Right cardiac atrium (tissue), 5 donors: ENCODE data around the gene TSC2. TPM values are rescaled to one million over a fixed set of nuclear protein-coding genes. Genes with fewer than 3 reads are reported as not detected.
"Not testable (repeated sequence)": the region's sequence is repeated elsewhere in the genome, so short reads cannot be mapped to it uniquely, and the experiment has no call there.

Experiments
- ATAC-seq, 2 donors: fragments of 200-7000 bp; cut with Tn5 transposase; one replicate each; pipeline versions ENCODE4 v1.8.0 to v1.9.1; 2020; ENCODE audit warnings: moderate library complexity in 2 of 2, mild to moderate bottlenecking in 1 of 2
- DNase-seq, 3 donors: peaks; one replicate each; pipeline ENCODE4 v3.0.0-alpha.2; 2020
- H3K27ac ChIP-seq: one replicate; pipeline ENCODE4 v1.5.1; 2013; ENCODE audit warnings: mild to moderate bottlenecking, low read length, control low read depth, moderate library complexity
- H3K27me3 ChIP-seq: one replicate; pipeline ENCODE4 v1.6.1; 2013; ENCODE audit not compliant: control insufficient read depth, insufficient read depth
- H3K4me1 ChIP-seq: one replicate; pipeline ENCODE4 v1.6.1; 2013; ENCODE audit warnings: low read length; ENCODE audit not compliant: control insufficient read depth, insufficient read depth
- H3K4me3 ChIP-seq: one replicate; pipeline ENCODE4 v1.5.1; 2013; ENCODE audit warnings: low read length, control low read depth
- H3K9me3 ChIP-seq: one replicate; pipeline ENCODE4 v1.6.1; 2013; ENCODE audit warnings: low read length; ENCODE audit not compliant: control insufficient read depth
- WGBS: extraction: QIAGEN DNeasy Blood & Tissue Kit; methylation state at CpG from one replicate; pipeline ENCODE4 v1.1.7; 2013; 5-methylcytosine and 5-hydroxymethylcytosine counted together
- intact Hi-C, 4 donors: fragments of 100-400 bp; cut with DNase I; formaldehyde crosslinking; loops; one replicate each; pipeline versions ENCODE4 v1.11.0 to v1.14.0; 2022 to 2023
- polyA plus RNA-seq: library from polyadenylated mRNA; stranded (reverse); fragments of 200-250 nt; gene quantifications from one replicate; pipeline ENCODE4 v1.2.3, GENCODE V29; 2013
- total RNA-seq, 4 donors: library from RNA; stranded (reverse); fragmentation: NEBNext Ultra II Directional; extraction: Animal tissue kit (Norgen Biotek cat#: 25700); gene quantifications; one replicate each; pipeline ENCODE4 v1.2.1, GENCODE V29; 2021
- donor health status: healthy with polysubstance abuse.
- donor health status: DM: no; HTN: yes; CAD: no.
- donor health status: DM: no; HTN: no; CAD: no.
- donor health status: DM: no; HTN: yes; CAD: no; lungs with severe emphysema.
- donor health status: DM: yes; HTN: yes; CAD: no.

TSC2 gene
- total and polyA plus RNA-seq, 5 donors = 34.7 to 72.4 (median 68.1) TPM

- no peak for DNase-seq
Measured at GRCh38 chr16:2090481-2090776, 42.6 kb downstream of the TSC2 start.

DNA sequence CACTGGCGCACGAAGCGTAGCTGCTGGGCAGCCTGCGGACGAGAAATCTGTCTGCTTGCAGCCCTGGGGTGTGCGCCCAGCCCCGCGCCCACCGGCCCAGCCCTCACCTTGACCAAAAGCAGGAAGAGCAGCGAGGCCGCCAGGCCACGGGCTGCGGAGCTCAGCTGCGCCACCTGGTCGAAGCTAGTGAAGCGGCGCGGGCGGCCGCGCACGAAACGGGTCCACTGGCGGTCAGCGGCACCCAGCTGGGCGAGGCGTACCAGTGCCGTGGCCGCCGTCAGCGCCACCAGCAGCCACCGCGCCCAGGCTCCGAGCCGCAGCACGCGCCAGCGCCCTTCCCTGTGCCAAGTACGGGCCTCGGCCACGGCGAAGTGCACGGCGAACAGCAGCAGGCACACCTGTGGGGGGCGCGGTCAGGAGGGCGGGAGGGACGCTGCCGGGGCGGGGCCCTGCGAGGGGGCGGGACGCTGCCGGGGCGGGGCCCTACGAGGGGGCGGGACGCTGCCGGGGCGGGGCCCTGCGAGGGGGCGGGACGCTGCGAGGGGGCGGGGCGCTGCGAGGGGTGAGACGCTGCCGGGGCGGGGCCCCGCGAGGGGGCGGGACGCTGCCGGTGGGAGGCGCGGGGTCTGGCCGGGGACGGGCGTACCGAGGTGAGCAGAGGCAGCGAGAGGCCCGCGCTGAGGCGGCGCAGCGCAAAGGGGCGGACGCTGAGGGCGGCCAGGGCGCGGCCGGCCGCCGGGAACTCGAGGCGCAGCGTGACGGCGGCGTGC lies 43.2 kb downstream of the TSC2 start:
- DNase-seq = peak; percentile 78 to 90 (median 82)
- Histone ChIP-seq H3K27ac (peak overlapping the region; percentile 53), H3K4me3 (no peak overlapping the region), H3K27me3 (no peaks in the 10 kb centered on the region), H3K9me3 (no peaks in the 10 kb centered on the region), H3K4me1 (no peaks in the 10 kb centered on the region)
- 60% methylated on average over 101 of the region's 101 CpGs for WGBS
- ATAC-seq = peak; percentile 46 to 68
- intact Hi-C loops = no loop called here

More at GRCh38 chr16:2090481-2090776, 42.6 kb downstream of the TSC2 start:
- peak; percentile 4 to 10 for ATAC-seq
- peak overlapping the region; percentile 53 for H3K27ac ChIP-seq
- intact Hi-C loops = no loop called here
- H3K4me1 ChIP-seq = no peaks in the 10 kb centered on the region
- no peaks in the 10 kb centered on the region for H3K27me3 ChIP-seq
- H3K9me3 ChIP-seq = no peaks in the 10 kb centered on the region
- WGBS = 77% methylated on average over 14 of the region's 14 CpGs
- no peak overlapping the region for H3K4me3 ChIP-seq

DNA sequence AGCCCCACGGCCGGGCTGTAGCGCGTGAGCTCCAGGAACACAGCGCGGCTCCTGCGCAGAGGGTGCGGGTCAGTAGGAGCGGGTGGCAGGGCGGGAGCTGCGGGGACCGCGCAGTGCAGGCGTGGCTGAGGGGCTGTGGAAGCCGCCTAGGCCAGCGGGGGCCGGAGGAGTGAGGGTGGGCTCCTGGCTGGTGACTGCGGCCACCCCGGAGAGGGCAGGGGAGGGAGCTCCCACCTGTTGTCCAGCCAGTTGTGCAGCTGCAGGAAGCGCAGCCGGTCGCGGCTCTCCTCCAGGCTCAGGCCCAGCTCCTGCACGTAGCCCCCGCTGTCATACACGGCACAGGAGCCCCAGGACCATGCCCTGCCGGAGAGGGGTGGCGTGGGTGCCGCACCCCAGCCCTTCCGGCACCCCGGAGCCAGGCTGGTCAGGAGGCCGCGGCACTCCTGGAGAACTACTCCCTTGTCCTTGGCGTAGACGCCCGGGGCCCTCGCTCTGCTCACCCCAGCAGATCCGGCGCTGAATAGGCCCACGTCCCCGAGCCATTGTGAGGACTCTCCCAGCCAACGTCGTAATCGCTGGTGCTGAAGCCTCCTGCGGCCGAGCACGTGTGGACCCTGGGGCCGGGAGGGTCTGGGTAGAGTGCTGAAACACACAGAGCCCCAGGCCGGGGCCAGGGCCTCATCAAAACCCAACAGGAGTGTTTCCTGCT lies 43.9 kb downstream of the TSC2 start:
- Histone ChIP-seq H3K9me3 (no peaks in the 10 kb centered on the region), H3K27me3 (no peaks in the 10 kb centered on the region), H3K4me1 (no peaks in the 10 kb centered on the region), H3K4me3 (no peak overlapping the region), H3K27ac (peak overlapping the region; percentile 18)
- peak in 1 of 2 donors; percentile 1 for ATAC-seq
- 76% methylated on average over 49 of the region's 49 CpGs for WGBS
- intact Hi-C loops = no loop called here
- no peak for DNase-seq

DNA sequence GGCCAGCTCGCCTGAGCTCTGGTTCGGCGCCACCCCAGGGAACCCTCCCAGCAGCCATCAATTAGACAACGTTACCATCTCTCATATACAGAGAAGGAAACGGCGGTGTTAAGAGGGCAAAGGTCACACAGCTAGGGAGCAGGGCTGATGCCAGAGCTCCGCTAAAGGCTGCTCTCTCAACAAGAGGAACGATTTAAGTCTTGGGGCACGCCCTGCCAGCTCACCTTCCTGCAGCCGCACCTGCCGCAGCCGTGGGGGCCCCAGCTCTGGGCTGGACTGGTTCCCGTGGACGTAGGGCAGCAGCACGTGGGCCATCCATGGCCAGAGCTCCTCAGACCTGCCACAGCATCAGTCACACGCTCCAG lies 44.5 kb downstream of the TSC2 start:
- Histone ChIP-seq H3K4me3 (no peak overlapping the region), H3K27me3 (no peaks in the 10 kb centered on the region), H3K4me1 (no peaks in the 10 kb centered on the region), H3K9me3 (no peaks in the 10 kb centered on the region), H3K27ac (no peak overlapping the region)
- 89% methylated on average over 16 of the region's 16 CpGs for WGBS
- DNase-seq (no peak), ATAC-seq (no peak)
- intact Hi-C loops = no loop called here

GRCh38 chr16:2092866-2093265 lies 45.1 kb downstream of the TSC2 start:
- Histone ChIP-seq H3K27me3 (no peaks in the 10 kb centered on the region), H3K9me3 (no peaks in the 10 kb centered on the region), H3K27ac (no peak overlapping the region), H3K4me1 (no peaks in the 10 kb centered on the region), H3K4me3 (no peak overlapping the region)
- 96% methylated on average over 13 of the region's 13 CpGs for whole genome bisulfite sequencing
- ATAC-seq (no peak), DNase-seq (no peak)
- intact Hi-C loops = no loop called here

DNA sequence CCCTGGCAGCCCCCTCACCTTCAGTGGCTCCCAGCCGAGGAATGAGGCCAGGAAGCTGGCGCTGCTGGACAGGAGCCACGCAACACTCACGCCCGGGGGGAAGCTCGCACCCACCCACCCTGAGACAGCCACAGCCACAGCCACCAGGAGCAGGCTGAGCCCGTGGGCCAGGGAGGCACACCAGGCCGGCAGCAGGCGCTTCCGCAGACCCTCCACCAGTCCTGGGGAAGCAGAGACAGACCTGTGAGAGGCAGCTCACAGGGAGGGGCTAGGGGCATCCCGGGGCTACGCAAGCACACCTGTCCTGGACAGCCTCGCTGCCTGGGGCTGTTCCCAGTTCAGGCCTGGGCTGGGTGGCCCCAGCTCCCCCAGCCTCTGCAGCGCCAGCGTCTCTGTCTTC lies 46.0 kb downstream of the TSC2 start:
- H3K27me3 ChIP-seq = no peaks in the 10 kb centered on the region
- no peak overlapping the region for H3K27ac ChIP-seq
- ATAC-seq = no peak
- no peaks in the 10 kb centered on the region for H3K9me3 ChIP-seq
- no peak for DNase-seq
- no peak overlapping the region for H3K4me3 ChIP-seq
- intact Hi-C loops = no loop called here
- no peaks in the 10 kb centered on the region for H3K4me1 ChIP-seq
- 89% methylated on average over 15 of the region's 15 CpGs for WGBS

GRCh38 chr16:2095315-2095853 lies 47.6 kb downstream of the TSC2 start:
- intact Hi-C loops = no loop called here
- WGBS = 95% methylated on average over 26 of the region's 26 CpGs
- no peaks in the 10 kb centered on the region for H3K27me3 ChIP-seq
- no peak overlapping the region for H3K4me3 ChIP-seq
- no peak for DNase-seq
- no peak overlapping the region for H3K27ac ChIP-seq
- H3K4me1 ChIP-seq = no peaks in the 10 kb centered on the region
- ATAC-seq = no peak
- H3K9me3 ChIP-seq = no peaks in the 10 kb centered on the region

- H3K9me3 ChIP-seq = no peaks in the 10 kb centered on the region
- intact Hi-C loops = no loop called here
- 94% methylated on average over 23 of the region's 23 CpGs for WGBS
- no peak overlapping the region for H3K27ac ChIP-seq
- no peaks in the 10 kb centered on the region for H3K27me3 ChIP-seq
- DNase-seq (no peak), ATAC-seq (no peak)
- no peaks in the 10 kb centered on the region for H3K4me1 ChIP-seq
- no peak overlapping the region for H3K4me3 ChIP-seq
Measured at GRCh38 chr16:2095918-2096582, 48.3 kb downstream of the TSC2 start.

DNA sequence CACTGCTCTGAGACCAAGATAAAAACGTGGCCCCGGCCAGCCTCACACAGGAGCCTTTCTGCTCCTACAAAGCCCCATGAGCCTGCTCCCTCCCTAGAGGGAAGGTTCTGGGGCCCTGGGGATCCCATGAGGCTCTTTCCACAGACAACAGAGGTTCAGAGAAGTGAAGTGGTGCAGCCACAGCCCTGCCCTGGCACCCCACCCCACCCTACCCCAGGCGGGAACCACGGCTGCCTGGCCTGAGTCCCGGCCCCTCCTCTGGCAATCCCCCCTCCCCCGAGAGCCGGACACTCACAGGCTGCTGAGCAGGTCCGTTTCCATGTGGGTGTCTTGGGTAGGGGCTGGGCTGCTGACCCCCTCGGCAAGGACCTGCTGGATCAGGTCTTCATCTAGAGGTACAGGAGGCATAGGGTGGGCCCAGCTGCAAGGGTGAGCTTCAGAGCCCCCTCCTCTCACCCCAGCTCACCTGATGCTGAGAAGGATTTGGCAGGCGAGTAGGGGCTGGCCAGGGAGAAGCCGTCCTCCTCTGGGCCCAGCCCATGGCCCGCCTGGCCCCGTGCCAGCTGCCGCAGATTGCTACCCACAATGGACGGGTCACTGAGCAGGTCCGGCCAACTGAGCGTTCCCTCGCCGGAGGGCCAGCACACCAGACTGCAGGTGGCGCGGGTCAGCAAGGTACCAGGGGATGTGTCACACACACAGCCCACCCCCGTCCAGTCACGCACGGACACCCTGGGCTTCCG lies 49.2 kb downstream of the TSC2 start:
- 78% methylated on average over 25 of the region's 25 CpGs for WGBS
- ATAC-seq (peak; percentile 33 to 42), DNase-seq (no peak)
- intact Hi-C loops = no loop called here
- Histone ChIP-seq H3K9me3 (no peaks in the 10 kb centered on the region), H3K27ac (no peak overlapping the region), H3K4me3 (no peak overlapping the region), H3K4me1 (no peaks in the 10 kb centered on the region), H3K27me3 (no peaks in the 10 kb centered on the region)

GRCh38 chr16:2097689-2098088 lies 49.9 kb downstream of the TSC2 start:
- 89% methylated on average over 14 of the region's 14 CpGs for WGBS
- H3K4me1 ChIP-seq, ATAC-seq, H3K4me3 ChIP-seq, H3K9me3 ChIP-seq, DNase-seq, H3K27ac ChIP-seq, intact Hi-C loops, H3K27me3 ChIP-seq: not testable (repeated sequence)
